DMS153 treated with DMSO at 0.1 percent for 48 hours (cell line): Measurements from ENCODE around the gene AFAP1L1.

ENCODE experiments used
- DNase-seq: peaks from one replicate; lab custom pipeline; 2025; ENCODE audit not compliant: unreplicated experiment; lab: John Stamatoyannopoulos, UW

Gene AFAP1L1

DNA sequence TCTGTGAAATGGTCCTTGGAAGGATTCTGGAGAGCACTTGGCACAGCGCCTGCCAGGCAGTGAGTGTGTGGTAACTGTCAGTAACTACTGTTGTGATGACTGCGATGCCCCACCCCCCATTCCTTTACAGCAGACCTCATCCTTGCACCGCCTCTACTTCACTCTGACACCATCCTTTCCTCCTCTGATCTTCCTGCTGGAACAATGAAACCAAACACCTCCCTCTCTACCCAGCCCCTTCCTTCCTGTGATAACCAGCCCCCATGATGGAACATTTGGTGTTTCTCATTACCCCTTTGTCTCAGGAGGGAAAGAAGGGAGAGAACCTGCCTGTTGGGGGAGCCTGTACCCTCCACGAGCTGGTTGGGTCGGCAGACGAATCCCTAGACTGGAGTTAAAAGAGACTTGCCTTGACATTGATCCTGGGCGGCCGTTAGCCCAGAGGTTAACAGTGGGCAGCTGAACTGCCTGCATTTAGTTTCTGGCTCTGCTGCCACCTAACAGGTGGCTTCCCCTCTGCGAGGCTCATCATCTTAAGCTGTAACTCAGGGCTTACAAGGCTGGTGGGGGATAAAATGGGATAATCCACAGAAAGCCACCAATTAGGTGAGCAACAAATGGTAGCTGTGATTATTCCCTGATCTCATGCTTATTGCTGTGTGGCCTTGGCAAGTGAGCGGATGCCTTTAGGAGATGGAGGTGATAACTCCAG, 39.4 kb downstream of the AFAP1L1 start:
- DNase-seq, result no peak

DNA sequence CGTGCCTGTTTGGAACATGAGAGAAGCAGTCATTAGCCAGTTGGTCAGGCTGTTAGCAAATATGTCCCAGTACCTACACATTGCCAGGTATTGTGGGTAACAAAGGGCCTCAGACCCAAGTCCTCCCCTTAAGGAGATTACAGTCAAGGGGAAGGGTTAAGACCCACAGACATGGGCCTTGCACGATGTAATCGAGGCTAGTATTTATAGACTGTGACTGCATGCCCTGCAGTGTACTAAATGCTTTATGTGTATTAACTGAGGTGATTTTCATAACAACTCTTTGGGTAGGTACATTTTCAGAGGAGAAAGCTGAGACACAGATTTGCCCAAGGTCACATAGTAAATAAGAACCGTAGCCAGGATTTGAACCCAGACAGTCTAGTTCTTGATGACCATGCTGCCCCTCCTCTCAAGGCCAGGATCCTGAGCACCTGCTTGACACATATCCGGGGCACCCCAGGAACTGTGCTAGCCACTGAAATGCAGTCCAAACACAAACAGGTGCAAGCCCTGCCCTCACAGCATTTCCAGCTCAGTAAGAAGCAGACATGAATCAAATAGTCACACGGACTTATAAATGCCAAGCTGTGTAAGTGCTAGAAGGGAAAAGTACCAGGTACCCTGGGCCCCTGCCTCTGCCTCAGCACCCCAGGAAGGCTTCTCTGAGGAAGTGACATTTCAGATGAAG, 41.6 kb downstream of the AFAP1L1 start:
- no peak for DNase-seq

DNA sequence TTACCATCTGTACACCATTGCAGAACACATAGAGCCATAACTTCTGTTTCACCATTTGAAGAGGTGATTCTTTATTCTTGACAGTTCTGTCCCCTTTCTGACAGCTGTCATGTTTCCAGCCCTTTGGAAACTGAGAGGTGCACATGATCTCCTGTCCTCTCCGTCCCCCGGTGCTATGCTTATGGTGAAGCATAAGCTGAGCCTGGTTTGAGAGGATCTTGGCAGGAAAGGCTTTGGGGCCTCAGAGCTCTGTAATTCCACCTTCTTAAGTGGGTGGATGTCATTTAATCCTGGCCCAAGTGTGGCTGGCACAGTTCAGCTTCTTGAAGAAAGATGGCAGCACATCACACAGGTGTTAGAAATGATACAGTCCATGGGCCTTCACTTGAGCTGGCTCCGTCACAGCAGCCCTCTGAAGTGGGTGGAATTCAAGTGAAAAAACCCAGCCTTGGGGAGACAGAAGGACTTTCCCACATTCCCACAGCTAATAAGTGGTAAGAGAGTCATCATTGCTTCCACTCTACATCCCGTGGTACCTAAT, 43.0 kb downstream of the AFAP1L1 start:
- no peak for DNase-seq

DNA sequence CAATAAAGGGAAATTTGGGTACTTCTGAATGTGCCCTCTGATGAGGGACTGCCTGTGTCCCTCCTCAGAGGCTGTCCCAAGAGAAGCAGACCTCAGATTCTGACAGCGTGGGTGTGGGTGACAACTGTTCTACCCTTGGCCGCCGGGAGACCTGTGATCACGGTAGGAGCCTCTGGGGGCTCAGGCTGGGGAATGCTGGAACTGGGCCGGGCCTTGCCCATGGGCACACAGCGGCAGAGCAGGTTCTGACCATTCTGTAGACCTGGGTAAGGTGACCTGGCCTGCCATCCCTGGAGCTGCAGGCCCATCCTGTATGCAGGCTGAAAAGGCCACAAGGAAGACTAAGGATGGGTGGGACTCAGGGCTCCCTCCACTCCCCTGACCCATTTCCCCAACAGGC, 44.1 kb downstream of the AFAP1L1 start:
- DNase-seq, result no peak

DNA sequence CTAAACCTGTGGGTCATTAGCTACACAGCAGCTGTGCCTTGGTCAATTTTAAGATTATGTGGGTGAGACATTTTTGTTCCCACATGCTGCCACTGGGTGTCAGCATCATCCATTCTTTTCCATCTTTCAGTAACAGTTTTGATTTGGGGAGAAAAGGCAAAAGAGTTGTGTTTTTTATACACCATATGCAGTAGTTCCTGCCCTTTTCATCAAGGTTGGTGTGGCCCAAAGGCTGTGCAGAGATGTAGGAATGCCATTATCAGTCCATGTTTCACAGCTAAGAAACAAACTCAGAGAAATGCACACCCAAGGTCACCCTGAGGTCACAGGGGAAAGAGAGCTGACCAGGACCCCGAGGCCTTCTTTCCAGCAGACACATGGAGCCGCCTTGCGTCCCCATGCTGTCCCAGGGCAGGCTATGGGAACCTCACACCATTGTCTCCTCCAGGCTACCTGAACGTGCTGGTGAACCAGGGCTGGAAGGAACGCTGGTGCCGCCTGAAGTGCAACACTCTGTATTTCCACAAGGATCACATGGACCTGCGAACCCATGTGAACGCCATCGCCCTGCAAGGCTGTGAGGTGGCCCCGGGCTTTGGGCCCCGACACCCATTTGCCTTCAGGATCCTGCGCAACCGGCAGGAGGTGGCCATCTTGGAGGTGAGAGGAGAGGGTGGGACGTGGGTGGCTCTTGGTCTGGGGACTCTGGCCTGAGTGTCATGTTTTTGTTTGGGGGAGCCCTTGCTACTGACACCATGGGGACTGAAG, 45.8 kb downstream of the AFAP1L1 start:
- no peak for DNase-seq

DNA sequence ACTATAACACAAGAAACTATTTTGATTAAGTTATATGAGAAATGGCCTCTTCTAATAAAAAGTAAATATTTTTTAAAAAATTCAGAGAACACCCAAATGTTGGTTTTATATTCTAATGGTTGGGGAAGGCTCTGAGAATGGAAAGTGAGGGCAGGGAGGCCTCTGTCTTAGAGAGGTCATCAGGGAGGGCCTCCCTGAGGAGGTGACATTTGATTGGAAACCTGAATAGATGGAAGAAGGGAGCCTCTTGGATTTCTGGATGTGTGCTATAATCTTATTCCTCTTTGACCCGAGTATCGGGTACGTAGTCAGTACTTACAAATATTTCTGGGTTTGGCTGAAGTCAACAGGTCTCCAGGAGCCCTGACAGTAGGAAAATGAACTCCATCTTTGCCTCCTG, 47.5 kb downstream of the AFAP1L1 start:
- no peak for DNase-seq

DNA sequence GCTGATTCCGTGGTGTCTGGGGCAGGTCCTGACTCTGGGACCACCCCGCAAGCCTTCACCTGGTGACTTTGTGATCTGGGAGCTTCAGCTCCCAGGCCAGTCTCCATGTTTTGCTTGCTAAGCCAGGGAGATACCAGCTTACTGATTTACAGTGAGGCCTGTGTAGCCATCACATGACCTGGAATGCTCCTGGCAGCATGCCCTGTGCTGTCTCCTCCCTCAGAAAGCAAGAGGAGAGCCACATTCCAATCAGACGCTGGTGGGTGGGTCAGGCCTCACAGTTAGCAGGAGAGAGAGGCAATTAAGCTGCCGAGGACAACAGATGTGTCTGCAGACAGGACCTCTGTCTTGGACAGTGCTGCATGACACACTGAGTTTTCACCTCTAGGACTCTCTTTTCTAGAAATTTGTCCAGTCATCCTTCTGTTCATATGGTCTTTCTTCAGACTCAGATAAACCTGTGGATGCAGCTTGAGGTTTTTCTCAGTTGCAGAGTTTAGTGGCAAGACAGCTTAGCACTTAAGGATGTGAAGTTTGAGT, 49.2 kb downstream of the AFAP1L1 start:
- peak; percentile 18 for DNase-seq

DNA sequence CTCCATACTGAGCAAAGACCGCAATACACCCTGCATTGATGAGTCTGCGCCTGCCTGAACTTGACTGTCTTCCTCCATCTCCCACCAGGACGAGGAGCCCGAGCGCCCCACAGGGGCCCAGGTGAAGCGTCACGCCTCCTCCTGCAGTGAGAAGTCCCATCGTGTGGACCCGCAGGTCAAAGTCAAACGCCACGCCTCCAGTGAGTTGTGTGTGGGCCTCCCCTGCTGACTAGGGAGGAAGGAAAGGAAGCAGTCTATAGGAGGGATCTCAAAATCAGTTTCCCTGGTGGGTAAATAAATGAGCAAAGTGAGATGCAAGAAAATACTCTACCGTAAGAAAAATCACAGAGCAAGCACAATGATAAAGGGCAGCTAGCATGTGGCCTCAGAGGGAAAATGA, 50.9 kb downstream of the AFAP1L1 start:
- no peak for DNase-seq

DNA sequence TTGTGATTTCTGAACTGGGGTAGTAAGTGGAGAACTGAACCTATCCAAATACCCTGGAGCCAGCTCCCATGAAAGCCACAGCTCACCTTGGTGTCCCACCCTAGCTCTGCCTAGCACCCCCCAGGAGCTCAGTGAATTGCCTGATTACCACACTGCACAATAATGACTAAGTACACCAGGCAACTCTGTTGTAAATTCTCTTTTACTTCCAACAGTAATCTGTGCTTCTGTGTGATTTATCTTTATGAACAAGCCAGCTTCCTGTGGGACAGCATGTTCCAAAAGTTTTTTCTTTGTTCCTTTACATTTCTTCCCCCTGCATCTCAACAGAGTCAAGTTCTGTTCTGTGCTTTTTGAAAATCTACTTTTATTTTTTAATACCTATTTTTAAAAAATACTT, 51.6 kb downstream of the AFAP1L1 start:
- DNase-seq, result no peak

DNA sequence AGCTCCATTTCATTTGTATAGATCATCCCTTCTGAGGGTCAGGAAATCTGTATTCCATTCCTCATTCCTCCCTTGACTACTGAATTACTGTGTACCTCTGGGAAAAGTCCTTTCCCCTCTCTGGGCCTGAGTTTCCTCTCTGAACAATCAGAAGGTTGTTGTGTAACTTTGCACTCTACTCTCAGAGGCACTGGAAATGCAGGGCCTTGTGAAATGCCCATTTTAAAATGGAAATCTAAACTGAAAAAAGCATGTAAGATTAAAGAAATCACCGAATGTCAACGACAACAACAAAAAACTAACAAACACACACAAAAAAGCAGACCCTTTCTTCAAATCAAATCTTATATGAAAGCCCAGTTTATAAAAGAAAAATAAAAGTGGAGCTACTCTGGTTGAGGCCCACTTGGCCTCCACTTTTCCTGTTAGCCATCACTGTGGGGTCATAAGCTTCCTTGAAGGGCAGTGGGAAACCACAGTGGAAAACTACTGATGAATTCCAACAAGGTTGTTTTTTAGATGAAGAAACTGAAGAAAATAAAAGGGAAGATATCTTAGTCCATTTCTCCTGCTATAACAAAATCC, 52.1 kb downstream of the AFAP1L1 start:
- DNase-seq, result no peak

DNA sequence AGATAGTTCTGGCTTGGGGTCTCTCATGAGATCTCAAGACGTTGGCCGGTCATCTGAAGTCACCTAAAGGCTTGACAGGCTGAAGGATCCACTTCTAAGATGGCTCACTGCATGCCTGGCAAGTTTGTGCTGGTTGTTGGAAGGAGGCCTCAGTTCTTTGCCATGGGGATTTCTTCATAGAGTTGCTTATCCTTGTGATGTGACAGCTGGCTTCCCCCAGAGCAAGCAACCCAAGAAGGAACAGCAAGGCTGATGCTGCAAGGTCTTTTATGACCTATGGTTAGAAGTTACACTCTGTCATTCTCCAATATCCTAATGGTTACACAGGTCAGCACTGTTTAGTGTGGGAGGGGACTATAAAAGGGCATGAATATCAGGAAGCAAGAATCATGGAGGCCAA, 53.0 kb downstream of the AFAP1L1 start:
- no peak for DNase-seq

DNA sequence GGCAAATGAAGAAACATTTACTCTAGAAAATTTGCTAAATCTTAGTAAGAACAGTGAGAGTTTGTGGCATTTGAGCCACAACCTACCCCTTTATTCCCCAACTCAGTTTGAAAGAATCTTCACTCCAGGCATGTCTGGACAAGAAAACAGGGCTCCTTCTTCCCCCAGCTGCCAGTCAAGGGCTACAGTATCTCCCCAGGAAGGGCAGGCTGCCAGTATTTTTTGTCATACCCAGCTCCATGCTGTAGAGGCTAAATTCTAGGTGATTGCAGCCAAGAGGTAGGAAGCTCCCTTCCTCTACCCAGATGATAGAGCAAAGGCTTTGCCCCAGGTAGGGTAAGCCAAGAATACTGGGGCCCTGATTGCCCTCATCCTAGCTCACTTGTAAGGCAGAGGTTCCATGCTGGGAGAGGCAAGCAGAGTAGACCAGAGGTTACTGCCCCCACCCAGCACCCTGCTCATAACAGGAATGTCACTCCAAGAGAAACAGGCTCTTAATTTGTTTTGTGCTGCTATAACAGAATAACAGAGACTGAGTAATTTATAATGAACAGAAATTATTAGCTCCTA, 53.6 kb downstream of the AFAP1L1 start:
- DNase-seq, result no peak

DNA sequence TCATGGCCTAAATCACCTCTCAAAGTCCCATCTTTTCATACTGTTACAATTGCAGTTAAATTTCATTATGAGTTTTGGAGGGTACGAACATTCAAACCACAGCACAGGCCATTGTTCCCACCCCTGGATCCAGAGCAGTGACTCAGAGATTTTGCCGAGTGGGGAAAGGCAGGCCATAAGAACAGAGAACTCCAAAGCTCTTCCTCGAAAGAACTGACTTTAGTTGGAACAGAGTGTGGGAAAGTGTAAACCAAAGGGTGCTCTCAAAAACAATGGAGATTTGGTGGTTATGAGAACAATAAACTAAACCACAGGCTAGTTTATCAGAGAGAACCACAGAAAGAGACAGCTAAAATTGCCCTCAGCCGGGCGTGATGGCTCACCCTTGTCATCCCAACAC, 54.2 kb downstream of the AFAP1L1 start:
- DNase-seq, result no peak

DNA sequence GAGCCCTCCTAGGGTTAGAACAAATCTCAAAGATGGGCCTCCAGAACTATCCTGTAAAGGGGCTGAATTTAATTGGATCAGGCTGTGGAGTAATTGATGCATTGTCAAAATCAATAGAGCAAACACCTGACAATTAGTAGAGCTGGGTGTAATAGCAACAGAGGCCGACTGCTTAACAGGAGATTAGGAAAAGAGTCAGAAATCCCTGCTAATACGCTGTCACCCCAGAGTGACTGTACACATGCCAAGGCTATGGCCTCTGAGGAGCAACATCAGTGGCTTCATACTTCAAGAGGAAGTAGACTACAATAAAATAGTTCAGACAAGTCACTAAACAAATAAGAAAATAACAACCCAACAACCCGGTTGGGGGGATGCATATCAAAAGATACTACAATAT, 55.0 kb downstream of the AFAP1L1 start:
- DNase-seq, result no peak

DNA sequence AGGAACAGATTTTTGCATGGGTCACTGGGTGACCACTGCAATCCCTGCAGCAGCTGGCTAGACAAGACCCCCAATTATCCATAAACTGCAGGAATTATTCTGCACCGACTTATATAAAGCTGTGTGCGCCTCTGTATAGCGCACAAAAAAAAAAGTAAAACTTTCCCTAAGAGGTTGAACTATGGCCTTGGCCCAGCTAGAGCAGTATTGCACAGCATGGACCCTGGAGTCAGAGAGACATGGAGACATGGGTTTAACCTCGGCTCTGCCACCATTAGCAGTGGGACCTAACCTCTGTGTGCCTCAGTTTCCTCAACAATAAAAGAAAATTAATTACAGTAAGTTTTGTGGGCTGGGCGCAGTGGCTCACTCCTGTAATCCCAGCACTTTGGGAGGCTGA, 56.5 kb downstream of the AFAP1L1 start:
- DNase-seq, result no peak

DNA sequence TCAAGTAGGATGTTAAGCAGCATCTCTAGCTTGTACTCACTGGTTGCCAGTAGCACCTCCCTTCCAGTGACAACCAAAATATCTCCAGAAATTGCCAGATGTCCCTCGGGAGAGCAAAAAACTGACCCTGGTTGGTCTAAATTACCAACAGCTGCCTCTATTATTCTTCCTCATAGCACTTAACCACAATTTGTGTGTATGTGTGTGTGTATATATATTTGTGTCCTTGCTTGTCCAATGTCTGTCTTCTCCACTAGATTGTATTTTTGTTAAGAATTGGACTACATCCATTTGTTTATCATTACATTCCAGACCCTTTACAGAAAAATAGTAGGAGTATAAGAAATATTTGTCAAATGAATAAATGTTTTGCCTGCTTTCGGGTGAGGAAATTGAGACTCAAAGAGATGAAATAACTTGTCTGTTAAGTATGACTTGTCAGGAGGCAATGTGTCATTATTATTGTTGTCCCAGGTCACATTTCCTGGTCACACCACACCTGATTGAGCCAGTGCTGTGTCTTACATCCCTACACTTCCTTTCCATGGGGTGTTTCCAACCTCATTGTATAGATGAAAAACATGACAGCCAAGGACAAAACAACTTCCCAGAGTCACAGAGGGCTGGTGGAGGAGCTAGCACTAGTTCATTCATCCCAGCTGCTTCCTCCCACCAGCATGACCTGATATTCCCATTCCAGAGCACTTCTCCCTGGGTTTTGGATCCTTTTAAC, 62.2 kb downstream of the AFAP1L1 start:
- no peak for DNase-seq

DNA sequence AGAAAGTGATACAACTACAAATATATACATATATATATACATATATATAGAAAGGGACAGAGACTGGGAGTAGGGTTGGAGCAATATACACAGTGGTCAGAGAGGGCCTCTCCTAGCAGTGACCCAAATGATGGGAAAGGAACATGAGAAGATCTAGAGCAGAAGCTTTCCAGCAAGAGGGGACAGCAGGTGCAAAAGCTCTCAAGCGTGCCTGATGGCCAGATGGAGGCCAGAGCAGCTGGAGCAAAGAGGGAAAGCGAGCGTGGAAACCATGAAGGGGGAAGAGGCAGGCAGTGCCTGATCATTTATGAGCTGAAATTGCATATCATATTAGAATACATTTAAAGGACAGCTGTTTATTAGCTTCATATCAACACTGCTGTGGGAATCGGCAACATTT, 66.1 kb downstream of the AFAP1L1 start:
- DNase-seq, result no peak

DNA sequence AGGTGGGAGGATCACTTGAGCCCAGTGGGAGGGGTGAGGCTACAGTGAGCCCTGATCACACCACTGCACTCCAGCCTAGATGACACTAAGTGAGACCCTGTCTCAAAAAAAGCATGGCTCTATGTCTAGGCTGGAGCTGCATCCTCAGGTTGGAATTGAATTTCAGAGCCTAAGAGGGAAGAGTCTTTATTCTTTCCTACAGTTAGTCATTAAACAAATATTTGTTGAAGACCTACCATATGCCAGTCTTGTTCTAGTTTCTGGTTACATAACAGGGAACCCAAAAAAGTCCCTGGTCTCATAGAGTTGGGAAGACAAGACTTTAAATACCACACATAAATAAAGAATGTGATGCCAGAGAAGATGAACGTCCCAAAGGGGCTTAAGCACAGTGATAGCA, 66.7 kb downstream of the AFAP1L1 start:
- no peak for DNase-seq

DNA sequence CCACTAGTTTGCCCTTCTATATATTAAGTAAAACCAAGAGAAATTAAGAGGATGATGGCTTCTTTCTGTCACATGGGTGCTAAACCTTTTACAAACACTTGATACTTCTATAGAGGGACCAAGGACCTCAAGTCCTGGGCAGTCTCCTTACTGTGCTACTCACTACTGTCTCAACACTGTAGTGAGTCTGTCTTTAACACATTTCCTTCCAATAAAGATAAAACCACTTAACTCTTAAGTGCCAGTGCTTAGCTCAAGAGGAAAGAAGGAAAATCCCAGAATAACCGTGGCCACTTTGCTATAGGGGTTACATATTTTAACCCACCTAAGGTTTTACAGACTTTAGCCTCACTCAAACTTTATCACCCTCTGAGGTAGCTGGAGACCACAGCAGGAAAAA, 69.3 kb downstream of the AFAP1L1 start:
- no peak for DNase-seq

DNA sequence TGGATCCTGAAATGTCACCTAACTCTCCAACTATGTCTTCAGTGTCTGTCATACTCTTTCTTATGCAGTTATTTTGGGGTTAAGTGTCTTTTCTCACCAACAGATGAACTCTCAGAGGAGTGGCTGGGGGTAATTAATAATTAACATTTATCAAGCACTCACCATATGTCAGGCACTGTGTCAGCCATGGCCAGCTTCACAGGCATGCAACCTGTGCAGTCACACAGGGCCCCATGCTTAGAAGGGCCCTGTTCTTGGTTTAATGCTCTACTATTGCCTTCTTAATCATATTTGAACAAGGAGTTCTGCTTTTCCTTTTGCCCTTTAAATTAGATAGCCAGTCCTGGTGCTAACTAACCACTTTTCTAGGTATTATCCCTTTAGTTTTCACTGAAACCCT, 70.2 kb downstream of the AFAP1L1 start:
- no peak for DNase-seq
